ENCODE data around the gene MSANTD1.

- TF ChIP-seq BHLHE40 (IDR thresholded peaks at IDR 0.05; ENCODE audit: borderline replicate concordance): no peak
- TF ChIP-seq FOXM1 (IDR thresholded peaks at IDR 0.05; ENCODE audit: borderline replicate concordance): no peak
- TF ChIP-seq ELF4 (IDR thresholded peaks at IDR 0.05): no peak
- no peak for TF ChIP-seq NFRKB (IDR thresholded peaks at IDR 0.05)
- TF ChIP-seq FOXA1 (IDR thresholded peaks at IDR 0.05): no peak
- TF ChIP-seq ARNT (IDR thresholded peaks at IDR 0.05): no peak
- no peak for TF ChIP-seq TARDBP (IDR thresholded peaks at IDR 0.05)
- no peak for TF ChIP-seq SP1 (IDR thresholded peaks at IDR 0.05)
- no peak for TF ChIP-seq CTBP1 (IDR thresholded peaks at IDR 0.05; ENCODE audit: borderline replicate concordance)
- no peak for TF ChIP-seq HDGF (IDR thresholded peaks at IDR 0.05; ENCODE audit: borderline replicate concordance)
- no peak for TF ChIP-seq SUZ12 (IDR thresholded peaks at IDR 0.05)
- TF ChIP-seq FOXK2 (IDR thresholded peaks at IDR 0.05): no peak
- no peak for TF ChIP-seq L3MBTL2 (conservative IDR thresholded peaks at IDR 0.05)
Observed at GRCh38 chr4:3229964-3230363, 19.0 kb upstream of the MSANTD1 start.

All from HEK293T (cell line).